Stimulated activated CD4-positive, alpha-beta T cell treated with anti-CD3 and anti-CD28 coated beads, Interleukin-15, amount 100 ng/mL, for 1 hour (primary cell): Measurements from ENCODE around the gene TGM5.
"Not testable (repeated sequence)": the region's sequence is repeated elsewhere in the genome, so short reads cannot be mapped to it uniquely, and the experiment has no call there.

Source experiments
- DNase-seq, 2 donors: peaks; one replicate each; pipeline ENCODE4 v3.0.0-alpha.2; 2020; ENCODE audit warnings: low read depth in 1 of 2, low spot score in 1 of 2

TGM5 gene

GRCh38 chr15:43275740-43276562 is 9.2 kb upstream of the TGM5 start:
- no peak for DNase-seq

- DNase-seq = no peak
Measured at GRCh38 chr15:43274136-43274535, 7.4 kb upstream of the TGM5 start.

DNA sequence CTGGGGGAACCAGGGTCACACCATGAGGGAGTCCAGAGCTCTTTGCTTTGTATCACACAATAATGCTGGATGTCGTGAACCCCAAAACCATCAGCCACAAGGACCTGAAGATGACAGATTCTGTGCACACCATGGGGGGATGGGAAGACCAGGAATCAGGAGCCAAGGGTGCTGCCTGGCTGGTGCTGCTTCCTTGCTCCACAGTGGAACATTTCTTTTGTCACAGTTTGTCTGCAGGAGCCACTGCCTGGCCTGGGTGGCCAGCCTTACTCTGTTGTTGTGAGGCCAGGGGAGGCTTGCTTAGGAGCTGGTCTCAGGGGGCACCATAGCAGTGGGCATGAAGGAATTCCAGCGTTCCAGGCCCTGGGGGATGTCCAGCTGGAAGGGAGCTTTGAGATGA is 6.5 kb upstream of the TGM5 start:
- no peak for DNase-seq

GRCh38 chr15:43271908-43272307 is 5.2 kb upstream of the TGM5 start:
- not testable (repeated sequence) for DNase-seq

DNA sequence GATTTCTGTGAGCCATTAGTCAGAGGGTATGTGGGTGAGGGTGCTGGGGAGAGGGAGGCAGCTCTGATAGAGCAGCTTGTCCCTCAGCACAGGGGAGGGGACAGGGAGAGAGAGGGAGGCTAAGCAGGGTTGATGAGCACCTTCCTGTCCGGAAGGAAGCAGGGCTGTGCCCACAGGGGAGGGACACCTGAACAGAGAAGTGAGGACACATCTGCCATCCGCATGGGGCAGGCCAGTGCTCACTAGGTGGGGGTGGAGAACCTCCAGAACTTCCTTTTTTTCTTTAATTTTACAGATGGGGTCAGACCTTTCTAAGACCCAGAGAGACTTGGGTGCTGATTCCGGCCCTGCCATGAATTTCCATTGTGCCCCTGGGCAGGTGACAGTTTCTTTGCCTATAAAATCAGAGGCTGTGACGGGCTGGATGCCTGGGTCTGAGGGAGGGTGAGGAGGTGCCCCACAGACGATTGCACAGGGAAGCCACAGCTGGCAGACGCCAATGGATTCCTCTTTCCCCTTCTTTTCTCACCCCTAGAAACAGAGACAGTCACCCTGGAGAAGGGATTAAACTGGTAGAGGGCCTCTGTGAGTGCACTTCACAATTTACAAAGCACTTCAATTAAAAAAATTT is 4.1 kb upstream of the TGM5 start:
- DNase-seq = no peak

GRCh38 chr15:43270113-43270665 is 3.5 kb upstream of the TGM5 start:
- no peak for DNase-seq

GRCh38 chr15:43268111-43269105 is 1.7 kb upstream of the TGM5 start:
- no peak for DNase-seq

DNA sequence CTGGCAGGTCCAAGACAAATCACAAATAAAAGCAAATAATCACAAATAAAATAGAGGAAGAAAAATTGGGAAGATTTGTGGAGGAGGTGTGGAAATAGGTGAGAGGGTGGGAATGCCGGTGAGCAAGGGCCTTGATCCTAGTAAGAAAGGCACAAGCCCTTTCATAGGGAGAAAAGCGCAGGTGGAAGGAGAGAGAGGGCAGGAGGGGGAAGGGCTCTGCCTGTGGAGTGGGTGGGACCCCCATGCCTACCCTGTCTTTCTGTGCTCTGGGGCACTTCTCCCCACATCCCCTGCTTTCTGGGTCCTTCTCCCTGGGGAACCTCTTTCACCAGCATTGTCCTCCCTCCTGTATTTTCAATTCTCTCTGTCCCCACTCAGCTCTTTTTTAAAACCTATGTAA is 711 bp upstream of the TGM5 start:
- no peak for DNase-seq

DNA sequence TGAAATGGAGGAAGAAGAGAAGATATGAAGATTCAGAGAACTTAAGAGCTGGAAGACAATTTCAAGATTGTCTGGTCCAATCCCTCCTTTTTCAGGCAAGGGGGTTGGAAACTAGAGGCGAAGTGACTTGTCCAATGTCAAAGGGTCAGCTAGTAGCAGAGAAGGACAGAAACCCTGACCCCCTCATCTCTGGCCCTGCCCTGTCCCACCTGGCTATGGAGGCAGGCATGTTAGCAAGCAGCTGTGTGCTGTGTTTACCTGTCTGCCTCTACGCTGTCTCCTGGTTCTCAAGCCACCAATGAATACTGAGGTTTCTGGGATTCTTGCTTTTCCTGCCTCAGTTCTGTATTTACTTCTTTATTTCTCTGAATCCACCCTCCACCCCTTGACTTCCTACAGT is 342 bp downstream of the TGM5 start:
- DNase-seq = no peak

DNA sequence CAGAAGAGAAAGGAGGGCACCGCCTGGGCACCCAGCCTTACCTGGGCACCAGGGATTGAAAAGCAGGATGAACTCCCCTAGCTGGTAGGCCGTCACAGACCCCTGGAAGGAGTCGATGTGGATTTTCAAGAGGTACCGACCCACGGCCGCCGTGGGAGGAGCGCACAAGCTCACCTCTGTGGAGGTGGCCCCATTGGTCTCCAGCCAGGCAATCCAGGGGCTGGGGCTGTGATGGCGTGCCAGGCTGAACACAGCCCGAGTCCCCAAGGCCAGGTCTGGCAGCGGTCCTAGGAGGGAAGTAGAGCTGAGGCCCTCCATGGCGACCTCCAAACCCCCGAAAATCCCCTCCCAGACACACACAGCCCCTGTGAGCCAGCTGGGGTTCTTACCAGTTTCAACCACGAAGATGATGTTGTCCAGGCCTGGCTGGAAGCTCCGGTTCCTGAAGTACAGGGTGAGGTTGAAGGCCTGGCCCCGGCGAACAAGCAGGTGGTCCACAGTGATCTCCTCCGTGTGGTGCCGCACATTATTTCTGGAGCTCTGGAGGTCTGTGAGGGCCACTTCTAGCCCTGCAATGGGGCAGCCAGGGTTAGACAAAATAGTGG is 6.6 kb downstream of the TGM5 start:
- DNase-seq = no peak

DNA sequence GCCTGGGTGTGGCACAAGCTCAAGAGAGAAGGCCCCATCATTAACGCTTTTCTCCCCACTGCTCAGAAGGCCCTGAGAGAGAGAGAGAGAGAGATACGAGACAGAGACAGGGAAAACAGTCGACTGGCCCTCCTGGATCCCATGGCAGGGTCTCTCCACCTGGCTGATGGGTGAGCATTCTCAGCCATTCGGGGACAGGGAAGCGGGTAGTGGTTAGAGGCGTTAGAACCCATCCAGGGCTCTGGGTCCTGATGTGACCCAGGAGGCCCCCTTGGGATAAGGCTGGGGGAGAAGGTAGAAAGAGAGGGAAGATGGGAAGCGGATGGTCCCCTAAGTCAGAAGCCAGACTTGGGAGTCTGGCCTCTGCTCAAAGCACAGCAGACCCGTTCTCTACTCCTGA is 7.9 kb downstream of the TGM5 start:
- no peak for DNase-seq

GRCh38 chr15:43256341-43256740 is 10.4 kb downstream of the TGM5 start:
- DNase-seq = no peak

DNA sequence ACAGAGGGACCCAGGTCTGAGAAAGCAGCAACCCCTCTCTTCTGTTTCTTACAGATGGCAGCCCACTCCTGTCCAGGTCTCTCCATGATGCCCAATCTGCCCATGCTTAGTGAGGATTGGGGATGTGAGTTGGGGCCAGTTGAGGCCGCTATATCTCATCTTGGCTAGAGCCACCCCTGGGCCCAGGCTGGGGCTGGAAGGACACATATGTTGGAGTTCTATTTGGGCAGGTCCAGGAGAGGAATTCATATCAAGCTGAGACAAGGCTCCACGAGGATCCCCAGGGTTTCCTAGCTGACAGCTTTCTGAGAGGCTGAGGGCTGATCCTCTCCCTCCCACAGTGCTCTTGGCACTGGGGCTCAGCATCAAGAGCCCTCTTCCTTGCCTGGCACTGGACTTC is 11.4 kb downstream of the TGM5 start:
- no peak for DNase-seq

- no peak for DNase-seq
Measured at GRCh38 chr15:43253431-43254403, 13.0 kb downstream of the TGM5 start.

GRCh38 chr15:43251871-43252250 is 14.9 kb downstream of the TGM5 start:
- DNase-seq = no peak

- no peak for DNase-seq
Measured at GRCh38 chr15:43251185-43251870, 15.4 kb downstream of the TGM5 start.

GRCh38 chr15:43250785-43251184 is 15.9 kb downstream of the TGM5 start:
- no peak for DNase-seq

GRCh38 chr15:43249699-43250203 is 17.0 kb downstream of the TGM5 start:
- no peak for DNase-seq

GRCh38 chr15:43249236-43249635 is 17.5 kb downstream of the TGM5 start:
- no peak for DNase-seq
